HUDEP-2 (cell line): ENCODE measurements around the gene ATG2B.
A peak's percentile ranks its signal among the peaks of the same experiment; 100 is the strongest.

ENCODE experiments used
- DNase-seq, 76 experiments: peaks; one replicate each; lab custom pipeline; 2025; ENCODE audit not compliant: unreplicated experiment in 76 of 76; lab: John Stamatoyannopoulos, UW

ATG2B gene

DNA sequence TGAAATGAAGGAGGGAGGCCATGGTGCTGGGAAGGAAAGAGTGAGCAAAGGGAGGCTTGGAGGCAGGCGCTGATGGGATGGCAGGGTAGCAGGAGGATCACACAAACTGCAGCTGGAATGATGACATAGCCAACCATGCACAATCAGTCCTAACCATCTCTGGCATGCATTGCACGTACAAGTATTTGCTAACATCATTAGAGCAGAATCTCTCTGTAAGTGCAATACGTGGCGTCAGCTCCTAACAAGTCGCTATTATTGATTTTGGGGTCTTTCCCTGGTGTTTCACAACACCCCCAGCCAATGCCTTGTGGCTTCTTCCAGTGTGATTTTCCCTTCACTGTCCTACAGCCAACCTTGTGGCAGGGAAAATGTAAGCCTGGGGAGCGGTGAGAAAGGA lies 88.6 kb downstream of the ATG2B start:
- DNase-seq = no peak

DNA sequence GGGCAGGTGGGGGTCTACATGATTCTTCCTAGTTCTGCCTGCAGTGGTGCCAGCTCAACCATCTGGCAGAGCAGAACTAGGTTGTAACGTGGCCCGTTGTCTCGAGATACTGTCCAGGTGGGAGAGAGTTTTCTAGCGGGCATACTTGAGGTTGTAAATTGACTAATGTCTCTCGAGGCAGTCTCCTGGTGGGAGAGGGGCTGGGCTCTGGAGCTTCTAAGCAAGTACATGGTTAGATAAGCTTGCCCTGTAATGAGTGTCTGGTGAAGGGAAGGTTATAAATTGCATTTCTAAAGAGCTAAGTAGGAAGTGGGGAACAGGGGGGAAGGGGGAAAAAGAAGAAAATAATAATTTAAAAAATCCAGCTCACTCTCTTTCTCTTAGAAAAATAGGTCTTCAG lies 89.0 kb downstream of the ATG2B start:
- no peak for DNase-seq

DNA sequence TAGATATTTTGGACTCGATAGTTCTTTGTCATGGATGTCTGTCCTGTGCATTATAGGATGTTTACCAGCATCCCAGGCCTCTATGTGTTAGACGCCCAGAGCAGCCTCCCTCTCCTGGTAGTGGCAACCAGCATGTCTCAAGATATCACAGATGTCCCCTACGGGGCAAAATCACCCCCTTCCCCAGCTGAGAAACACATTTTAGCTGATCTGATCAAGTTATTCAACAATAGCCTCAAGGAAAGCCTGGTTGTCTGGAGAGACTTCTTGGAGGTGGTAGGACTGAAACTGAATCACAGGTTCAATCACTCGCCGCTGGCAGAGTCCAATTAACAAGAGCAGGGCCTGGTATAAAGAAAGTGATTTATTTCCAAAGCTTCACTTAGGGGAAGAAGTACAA lies 89.5 kb downstream of the ATG2B start:
- no peak for DNase-seq

DNA sequence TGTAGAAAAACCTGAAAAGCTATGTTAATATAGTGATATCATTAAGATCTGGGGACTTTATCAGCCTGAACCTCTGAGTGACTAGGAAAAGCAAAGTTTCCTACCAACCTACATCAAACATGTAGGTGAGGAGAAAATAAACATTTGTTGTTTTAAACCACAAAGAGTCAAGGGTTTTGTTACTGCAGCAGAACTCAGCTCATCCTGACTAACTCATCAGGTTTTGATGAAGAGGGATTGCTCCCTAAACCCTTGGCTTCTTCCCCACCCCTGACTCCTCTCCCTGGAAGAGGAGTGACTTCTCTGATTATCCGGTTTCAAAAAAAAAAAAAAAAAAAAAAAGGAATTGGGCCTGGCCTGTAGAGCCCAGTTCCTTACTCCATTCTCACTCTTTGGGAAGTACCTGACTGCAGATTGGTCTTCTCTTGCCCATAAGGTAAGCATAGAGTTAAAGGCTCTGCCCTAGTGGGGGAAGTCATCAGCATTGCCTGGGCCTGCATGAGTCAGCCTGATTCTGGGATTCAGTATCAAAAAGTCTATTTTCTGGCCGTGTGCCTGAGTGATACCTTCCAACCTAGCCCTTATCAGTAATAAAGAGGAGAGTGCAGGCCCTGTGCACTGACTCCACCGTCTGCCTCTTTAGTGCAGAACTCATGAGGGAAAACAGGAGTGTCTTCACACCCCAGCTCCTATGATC lies 90.2 kb downstream of the ATG2B start:
- DNase-seq = peak in 15 of 76 experiments; percentile 2 to 46 (median 18)

DNA sequence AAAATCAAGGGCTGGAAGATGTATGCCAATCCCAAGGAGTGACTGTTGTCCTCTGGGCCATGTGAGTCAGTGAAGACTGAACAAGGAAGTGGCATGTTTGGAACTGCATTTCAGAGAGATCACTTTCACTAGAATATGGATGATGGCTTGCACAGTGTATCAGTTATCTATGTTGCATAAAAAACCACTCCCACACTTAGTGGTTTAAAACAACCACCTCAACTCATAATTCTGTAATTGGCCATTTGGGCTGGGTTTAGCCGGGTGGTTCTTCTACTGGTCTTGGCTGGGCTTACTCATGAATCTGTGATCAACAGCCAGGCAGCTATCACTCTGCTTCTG lies 91.7 kb downstream of the ATG2B start:
- no peak for DNase-seq

DNA sequence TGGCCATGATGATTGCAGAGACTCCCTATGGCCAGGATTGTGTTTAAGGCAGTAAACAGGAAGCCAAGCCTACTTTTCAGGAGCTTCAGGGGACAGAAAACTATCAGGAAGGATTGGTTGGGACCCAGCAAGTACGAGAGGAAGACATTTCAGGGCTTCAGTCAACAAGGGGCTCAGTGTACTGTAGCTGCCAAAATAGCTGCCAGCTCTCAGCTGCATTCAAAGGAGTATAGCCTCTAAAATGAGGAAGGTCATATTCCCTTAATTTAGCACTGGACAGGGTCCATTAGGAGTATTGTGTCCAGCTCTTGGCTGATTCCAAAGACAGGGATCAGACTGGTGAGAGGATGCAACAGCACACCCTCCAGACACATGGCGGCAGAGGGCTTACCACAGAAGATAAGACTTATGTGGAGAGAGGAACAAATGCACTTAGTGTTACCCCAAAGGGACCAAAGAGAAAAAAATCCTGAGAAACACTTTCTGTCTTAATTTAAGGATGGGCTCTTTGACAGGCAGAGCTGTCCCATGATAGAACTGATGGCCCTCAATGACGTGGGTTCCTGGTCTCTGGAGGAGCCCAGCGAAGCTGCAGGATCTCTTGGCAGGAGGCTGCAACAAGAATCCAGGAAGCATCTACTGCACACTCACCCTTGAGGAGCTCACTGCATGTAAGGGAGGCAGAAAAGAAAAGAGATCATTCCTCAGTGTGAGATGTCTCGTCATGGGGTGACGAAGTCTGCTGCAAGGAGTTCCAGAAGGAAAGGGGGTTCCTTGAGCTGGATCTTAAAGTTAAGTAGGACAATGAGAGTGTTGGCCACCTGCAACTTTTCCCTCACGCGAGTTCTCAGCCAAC lies 92.3 kb downstream of the ATG2B start:
- DNase-seq = no peak

DNA sequence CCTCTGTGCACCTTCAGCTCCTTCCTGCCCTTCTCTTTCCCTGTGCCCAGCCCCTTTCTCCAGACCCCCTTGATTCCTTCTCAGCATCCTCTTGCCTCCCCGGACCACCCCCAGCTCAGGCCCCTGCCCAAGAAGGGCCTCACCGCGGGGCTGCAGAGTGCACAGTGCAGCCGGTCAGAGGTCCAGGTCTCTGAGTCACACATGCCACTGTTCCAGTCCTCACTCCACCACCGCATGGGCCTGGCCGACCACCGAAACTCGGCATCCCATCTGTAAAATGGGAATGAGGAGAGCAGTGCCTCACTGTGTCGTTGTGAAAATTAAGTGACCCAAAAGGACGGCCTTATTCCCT lies 93.8 kb downstream of the ATG2B start:
- no peak for DNase-seq

DNA sequence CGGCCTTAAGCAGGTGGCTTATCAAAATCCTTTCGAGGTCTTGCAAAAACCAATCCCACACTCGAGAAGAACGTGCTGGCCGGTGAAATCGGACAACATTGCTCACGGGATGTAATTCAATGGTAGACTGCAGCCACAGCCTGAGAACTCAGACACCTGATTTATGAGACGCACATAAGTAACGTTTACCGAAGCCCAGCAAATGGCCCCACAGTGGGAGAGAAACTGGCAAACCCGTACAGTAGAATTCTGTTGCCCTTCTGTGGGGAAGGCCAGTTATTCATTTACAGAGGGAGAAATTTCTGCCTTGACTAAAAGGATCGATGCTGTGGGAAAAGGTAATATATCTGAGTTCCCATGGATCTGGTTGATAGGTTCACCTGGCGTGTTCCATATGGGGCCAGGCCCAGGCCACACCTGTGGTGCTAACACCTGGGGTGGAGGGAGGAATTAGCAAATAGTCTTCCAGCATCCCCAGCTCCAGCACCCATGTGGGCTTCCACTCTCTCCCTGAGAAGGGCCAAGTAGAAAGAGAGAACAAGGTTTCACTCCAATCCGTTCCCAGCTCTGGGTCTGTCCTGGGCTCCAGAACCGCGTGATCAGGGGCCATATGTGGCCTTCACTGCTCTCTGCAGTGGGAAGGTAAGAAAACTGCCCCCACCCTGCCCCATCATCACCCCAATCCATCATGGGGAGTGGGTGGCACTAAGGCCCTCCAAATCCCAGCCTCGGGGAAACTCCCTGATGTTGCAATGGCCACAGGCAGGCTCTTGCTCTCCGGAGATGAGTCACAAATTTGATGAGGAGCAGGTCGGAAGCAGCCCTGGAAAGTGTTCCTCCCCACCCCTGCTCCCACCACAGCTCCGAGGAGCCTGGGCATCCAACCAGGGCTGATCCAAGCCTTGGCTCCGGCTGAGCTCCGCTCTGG lies 94.4 kb downstream of the ATG2B start:
- no peak for DNase-seq

DNA sequence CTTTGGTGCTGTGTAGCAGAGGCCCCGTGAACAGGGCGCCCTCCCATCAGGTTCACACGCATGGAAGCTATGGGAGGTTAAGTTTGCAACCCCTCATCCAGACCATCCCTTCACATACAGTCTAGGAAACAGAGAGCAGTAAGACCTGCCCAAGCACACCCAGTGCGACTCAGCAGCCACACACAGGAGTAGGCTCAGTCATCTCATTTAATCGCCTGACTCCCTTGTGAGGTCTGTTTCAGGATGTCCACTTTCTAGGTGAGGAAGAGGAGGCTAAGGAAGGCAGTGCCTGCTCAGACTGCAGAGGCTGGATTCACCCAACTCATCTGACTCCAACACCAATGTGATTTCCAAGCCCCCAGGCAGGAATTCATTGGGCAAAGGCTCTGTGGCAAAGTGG lies 95.2 kb downstream of the ATG2B start:
- no peak for DNase-seq

DNA sequence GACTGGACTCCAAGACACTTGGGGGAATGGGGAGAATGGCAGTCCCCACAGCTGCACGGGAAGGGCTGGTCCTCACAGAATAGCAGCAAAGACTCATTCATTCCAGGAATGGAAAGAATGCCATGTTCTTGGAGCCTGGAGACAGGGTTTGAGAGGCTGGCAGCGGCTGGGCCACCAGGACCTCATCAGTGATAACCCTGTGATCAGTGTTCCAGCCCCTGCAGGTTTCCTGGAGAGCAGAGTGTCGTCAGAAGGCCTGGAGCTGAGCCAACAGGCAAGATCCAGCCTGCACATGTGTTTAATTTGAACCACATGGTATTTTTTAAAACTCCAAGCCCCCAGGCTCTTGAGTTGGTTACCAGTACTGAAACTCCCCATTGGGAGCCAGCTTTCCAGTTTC lies 95.8 kb downstream of the ATG2B start:
- DNase-seq = no peak

DNA sequence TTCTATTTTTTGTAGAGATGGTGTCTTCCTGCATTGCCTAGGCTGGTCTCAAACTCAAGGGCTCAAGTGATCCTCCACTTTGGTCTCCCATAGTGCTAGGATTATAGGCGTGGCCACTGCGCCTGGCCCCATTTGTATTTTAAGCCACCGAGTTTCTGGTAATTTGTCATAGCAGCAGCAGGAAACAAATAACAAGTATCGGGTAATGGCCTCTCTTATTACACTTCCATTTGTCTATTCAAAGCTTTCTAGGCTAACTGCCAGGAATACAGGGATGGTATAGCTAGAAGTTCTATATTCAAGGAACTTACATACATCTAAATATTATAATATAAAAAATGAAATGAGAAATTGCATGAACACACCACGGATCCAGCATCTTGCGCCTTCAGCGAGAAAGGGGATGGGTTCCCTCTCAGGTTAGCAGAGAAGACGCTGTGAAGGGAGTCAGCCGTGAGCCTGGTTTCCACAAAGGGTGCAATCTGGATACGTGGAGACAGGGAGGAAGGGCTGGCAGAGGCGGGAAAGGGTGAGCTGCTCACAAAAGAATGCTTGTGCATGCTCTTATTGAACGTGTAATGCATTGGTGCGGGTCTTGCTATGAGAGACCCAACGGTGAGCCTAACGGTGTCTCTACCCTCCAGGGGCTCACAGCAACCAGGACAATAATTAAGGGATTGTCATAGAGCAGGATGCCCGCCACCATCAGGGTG lies 97.6 kb downstream of the ATG2B start:
- no peak for DNase-seq

DNA sequence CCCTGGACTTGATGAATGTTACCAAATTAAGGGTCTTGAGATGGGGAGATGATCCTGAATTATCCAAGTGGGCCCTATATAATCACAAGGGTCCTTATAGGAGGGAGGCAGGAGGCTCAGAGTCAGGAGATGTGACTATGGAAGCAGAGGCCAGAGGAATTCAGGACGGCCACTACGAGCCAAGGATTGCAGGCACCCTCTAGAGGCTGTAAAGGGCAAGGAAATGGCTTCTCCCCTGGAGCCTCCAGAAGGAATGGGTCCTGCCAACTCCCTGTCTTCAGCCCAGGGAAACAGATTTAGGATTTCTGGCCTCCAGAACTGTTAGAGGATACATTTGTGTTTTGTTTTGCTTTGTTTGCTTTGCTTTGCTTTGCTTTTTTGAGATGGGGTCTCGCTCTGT lies 98.3 kb downstream of the ATG2B start:
- DNase-seq = no peak

DNA sequence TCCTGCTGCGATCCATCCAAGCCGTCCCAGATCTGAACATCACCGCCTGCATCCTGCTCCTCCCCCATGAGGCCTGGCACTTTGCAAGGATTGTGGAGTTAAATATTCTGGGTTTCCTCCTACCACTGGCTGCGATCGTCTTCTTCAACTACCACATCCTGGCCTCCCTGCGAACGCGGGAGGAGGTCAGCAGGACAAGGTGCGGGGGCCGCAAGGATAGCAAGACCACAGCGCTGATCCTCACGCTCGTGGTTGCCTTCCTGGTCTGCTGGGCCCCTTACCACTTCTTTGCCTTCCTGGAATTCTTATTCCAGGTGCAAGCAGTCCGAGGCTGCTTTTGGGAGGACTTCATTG lies 99.0 kb downstream of the ATG2B start:
- no peak for DNase-seq

DNA sequence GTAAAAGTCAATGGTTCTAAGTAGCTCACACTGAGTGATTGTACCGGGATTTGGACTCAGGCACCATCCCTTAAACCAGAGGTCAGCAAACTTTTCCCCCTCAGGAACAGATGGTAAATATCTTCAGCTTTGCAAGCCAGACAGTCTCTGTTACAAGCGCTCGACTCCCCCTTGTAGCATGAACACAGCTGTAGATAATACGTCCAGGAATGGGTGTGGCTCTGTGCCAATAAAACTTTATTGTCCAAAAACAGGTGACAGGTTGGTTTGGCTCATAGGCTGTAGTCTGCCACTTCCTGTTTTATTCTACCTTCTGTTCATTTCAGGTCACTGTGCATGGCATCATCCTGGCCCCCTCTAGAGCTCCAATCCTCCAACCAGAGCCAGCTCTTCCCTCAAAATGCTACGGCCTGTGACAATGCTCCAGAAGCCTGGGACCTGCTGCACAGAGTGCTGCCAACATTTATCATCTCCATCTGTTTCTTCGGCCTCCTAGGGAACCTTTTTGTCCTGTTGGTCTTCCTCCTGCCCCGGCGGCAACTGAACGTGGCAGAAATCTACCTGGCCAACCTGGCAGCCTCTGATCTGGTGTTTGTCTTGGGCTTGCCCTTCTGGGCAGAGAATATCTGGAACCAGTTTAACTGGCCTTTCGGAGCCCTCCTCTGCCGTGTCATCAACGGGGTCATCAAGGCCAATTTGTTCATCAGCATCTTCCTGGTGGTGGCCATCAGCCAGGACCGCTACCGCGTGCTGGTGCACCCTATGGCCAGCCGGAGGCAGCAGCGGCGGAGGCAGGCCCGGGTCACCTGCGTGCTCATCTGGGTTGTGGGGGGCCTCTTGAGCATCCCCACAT lies 99.6 kb downstream of the ATG2B start:
- no peak for DNase-seq

DNA sequence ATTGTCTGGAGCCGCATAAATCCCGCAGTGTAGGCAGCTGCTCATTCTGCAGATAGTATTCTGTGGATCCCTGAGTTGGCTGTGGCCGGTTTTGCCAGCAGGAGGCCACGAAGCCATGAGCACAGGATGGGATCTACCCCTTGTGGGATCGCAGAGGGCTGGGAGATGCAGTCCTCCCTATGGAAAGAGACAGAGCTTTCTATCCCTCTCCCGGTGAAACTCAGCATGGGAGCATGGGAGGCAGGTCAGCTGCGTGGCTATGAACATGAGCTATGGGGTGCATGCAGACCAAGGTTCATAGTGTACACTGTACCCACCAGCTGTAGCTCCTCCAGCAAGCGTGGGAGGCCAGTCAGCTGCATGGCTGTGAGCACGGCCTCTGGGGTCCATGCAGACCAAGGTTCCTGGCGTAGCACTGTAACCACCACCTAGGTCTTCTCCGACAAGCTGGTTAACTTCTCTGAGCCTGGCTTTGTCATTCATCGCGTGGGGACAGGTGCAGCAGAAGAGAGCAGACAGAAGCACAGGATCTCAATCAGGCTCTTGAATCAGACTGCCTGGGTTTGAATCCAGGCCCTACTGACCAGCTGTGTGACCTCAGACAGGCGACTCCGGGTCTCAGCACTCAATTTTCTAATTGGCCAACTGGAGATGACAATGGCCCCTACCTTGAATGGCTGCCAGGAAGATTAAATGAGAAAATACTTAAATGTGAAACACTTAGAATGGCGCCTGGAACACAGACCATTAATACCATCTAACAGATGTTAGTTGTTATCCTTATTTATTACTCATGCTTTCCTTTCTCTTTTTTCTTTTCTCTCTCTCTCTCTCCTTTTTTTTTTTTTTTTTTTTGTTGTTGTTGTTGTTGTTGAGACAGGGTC lies 101.1 kb downstream of the ATG2B start:
- no peak for DNase-seq

DNA sequence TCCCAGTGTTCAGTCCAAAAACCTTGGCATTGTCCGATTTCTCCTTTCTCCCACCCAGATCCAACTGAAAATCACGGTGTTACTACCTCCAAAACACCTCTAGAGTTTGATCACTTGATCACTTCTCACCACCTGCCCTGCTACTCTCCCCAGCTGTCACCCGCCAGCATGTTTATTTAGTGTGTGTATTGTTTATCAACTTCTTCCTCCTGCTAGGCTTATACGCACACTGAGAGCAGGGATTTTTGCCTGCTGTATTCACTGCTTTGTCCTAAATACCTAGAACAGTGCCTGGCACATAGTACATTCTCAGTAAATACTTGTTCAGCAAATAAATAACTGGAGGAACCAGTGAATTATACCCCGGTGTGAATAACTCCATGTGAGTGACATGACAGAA lies 102.1 kb downstream of the ATG2B start:
- DNase-seq = no peak

DNA sequence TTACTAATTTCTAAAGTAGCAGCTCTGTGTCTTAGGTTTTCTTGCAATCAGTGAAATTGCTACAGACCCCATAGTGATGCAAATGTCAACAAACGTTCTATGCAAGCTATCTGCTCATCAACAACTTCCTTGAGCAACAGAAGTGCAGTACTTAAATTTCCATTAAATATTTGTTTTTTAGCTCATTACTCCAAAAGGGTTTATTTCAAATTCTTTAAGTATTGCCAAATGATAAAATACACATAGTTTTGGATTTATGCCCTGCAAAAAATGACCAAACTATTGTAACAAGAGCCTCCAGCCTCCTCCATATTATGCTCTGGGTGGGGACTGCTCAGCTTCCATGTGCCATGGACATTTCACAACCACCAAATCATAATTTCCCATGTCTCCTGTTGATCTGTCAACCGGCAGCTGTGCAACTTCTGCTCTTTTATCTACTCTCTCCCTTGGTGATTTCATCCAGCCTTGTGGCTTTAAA lies 102.8 kb downstream of the ATG2B start:
- no peak for DNase-seq

DNA sequence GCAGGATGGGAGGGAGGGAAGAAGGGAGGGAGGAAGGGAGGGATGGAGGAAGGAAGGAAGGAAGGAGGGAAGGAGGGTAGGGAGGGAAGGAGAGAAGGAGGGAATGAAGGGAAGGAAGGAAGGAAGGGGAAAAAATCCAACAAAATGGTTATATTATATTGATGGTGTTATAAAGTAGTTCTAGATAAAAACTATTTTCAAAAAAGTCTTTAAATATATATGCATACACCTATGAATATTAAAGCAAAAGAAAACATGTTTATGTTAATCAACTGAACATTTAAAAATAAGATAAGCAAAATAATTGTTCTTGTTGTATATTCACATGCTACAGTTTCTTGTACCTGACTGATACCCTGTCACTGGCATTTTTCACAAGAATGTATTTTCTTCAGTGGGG lies 105.2 kb downstream of the ATG2B start:
- DNase-seq = no peak

DNA sequence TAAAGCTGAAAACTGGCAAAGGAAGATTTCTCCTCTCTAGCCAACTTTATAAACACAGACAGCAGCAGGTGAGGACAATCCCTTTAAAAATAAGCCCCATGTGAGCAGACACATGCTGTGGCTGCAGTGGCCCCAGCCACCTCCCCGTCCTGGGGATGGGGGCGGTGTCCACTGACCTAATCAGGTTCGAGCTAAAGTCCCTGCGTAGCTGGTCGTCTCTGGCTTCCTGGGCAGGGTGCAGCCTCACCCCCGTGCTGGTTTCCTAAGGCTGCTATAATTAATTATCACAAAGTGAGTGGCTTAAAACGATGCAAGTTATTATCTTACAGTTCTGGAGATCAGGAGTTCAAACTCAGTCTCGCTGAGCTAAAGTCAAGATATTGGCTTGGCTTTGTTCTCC lies 106.1 kb downstream of the ATG2B start:
- DNase-seq = no peak
